ENCODE results near the gene PAGR1. TPM values are rescaled to one million over a fixed set of nuclear protein-coding genes. Genes with fewer than 3 reads are reported as not detected.

Gene PAGR1
- total RNA-seq, 1 experiment from 2014 or later = 60.1 TPM

GRCh38 chr16:29862383-29862883, 46.5 kb downstream of the PAGR1 start:
- POLR2A ChIA-PET = interaction anchor here (1.1 to 1.5 kb wide), 4 partner anchors 15 to 133 kb away, joined by 3 to 5 read pairs (median 4); partner anchors contain the start of genes HIRIP3 and SEZ6L2
- TF ChIP-seq ATF3 (CRISPR knock-in tag; conservative IDR thresholded peaks at IDR 0.05) = no peak
- peak; percentile 54; the same call in 1 of the 2 replicates for TF ChIP-seq MAX (CRISPR knock-in tag; IDR thresholded peaks at IDR 0.05)
- TF ChIP-seq MXD4 (CRISPR knock-in tag; IDR thresholded peaks at IDR 0.05; ENCODE audit: borderline replicate concordance) = no peak
- TF ChIP-seq ZNF219 (CRISPR knock-in tag; IDR thresholded peaks at IDR 0.05; ENCODE audit: borderline replicate concordance) = no peak
- no peak for TF ChIP-seq ZBTB43 (CRISPR knock-in tag; IDR thresholded peaks at IDR 0.05)
- no peak for TF ChIP-seq ZSCAN18 (CRISPR knock-in tag; IDR thresholded peaks at IDR 0.05)
- no peak for TF ChIP-seq USF2 (CRISPR knock-in tag; IDR thresholded peaks at IDR 0.05)
- no peak for TF ChIP-seq NFE2L1 (CRISPR knock-in tag; IDR thresholded peaks at IDR 0.05)
- H3K4me1 Mint-ChIP-seq = peaks cover 8% of the 10 kb centered on the region
- no peaks in the 10 kb centered on the region for H3K27me3 Mint-ChIP-seq (ENCODE audit: low read depth)
- DNase-seq (ENCODE audit: low spot score) (no peak), ATAC-seq (no peak)
- peak overlapping the region; percentile 98 for H3K4me3 Mint-ChIP-seq
- CTCF ChIA-PET = interaction anchor here (1.1 to 3.8 kb wide), 8 partner anchors 14 to 249 kb away, joined by 3 to 32 read pairs (median 4); partner anchors contain the start of genes HIRIP3 and KIF22
- H3K9me3 Mint-ChIP-seq = no peaks in the 10 kb centered on the region
- H3K27ac Mint-ChIP-seq = peak overlapping the region; percentile 86
- H3K36me3 Mint-ChIP-seq = peaks cover 13% of the 10 kb centered on the region

- H3K27ac Mint-ChIP-seq = peak within 1 kb of the TSS; percentile 100
- no peaks in the 10 kb centered on the region for H3K27me3 Mint-ChIP-seq (ENCODE audit: low read depth)
- no peaks in the 10 kb centered on the region for H3K9me3 Mint-ChIP-seq
- DNase-seq (ENCODE audit: low spot score) (peak; percentile 94), ATAC-seq (peak; percentile 98)
- H3K4me3 Mint-ChIP-seq = peak within 1 kb of the TSS; percentile 98
- H3K36me3 Mint-ChIP-seq = peaks cover 13% of the 10 kb centered on the region
- ChIA-PET POLR2A (interaction anchor here (0.5 to 1.5 kb wide), 7 partner anchors 9 to 132 kb away, joined by 3 to 5 read pairs (median 4); partner anchors contain the start of genes HIRIP3, MAZ and SEZ6L2), CTCF (interaction anchor here (0.7 to 3.8 kb wide), 17 partner anchors 14 to 249 kb away, joined by 3 to 32 read pairs (median 3); partner anchors contain the start of genes ASPHD1, DOC2A, HIRIP3 and KIF22)
- H3K4me1 Mint-ChIP-seq = peaks cover 8% of the 10 kb centered on the region
- no peak for TF ChIP-seq FOXP4 (CRISPR knock-in tag; IDR thresholded peaks at IDR 0.05)
- peak; percentile 70; the same call in 1 of the 2 replicates for TF ChIP-seq JUN (CRISPR knock-in tag; IDR thresholded peaks at IDR 0.05)
- peak; percentile 62; the same call in 1 of the 2 replicates for TF ChIP-seq CBFB (CRISPR knock-in tag; IDR thresholded peaks at IDR 0.05; ENCODE audit: low read depth)
- TF ChIP-seq SOX15 (CRISPR knock-in tag; IDR thresholded peaks at IDR 0.05) = no peak
- no peak for TF ChIP-seq SMAD4 (CRISPR knock-in tag; IDR thresholded peaks at IDR 0.05)
- no peak for TF ChIP-seq ZNF425 (CRISPR knock-in tag; conservative IDR thresholded peaks at IDR 0.05)
- no peak for TF ChIP-seq ATF1 (CRISPR knock-in tag; IDR thresholded peaks at IDR 0.05)
- TF ChIP-seq ATF6 (CRISPR knock-in tag; IDR thresholded peaks at IDR 0.05) = no peak
- TF ChIP-seq ZBTB43 (CRISPR knock-in tag; IDR thresholded peaks at IDR 0.05) = no peak
- TF ChIP-seq CREM (CRISPR knock-in tag; IDR thresholded peaks at IDR 0.05) = peak; percentile 49; the same call in 1 of the 2 replicates
- no peak for TF ChIP-seq NFATC4 (CRISPR knock-in tag; IDR thresholded peaks at IDR 0.05)
- TF ChIP-seq GTF2I (CRISPR knock-in tag; conservative IDR thresholded peaks at IDR 0.05) = no peak
Observed at GRCh38 chr16:29862884-29863668, 47.1 kb downstream of the PAGR1 start, which contains the start of gene CDIPT. TSS of gene CDIPT (minus strand) at chr16:29863226. CDS start at chr16:29862857, 369 bp downstream.
